ENCODE results near the gene PRRX1.
A peak's percentile ranks its signal among the peaks of the same experiment; 100 is the strongest.

The PRRX1 gene

DNA sequence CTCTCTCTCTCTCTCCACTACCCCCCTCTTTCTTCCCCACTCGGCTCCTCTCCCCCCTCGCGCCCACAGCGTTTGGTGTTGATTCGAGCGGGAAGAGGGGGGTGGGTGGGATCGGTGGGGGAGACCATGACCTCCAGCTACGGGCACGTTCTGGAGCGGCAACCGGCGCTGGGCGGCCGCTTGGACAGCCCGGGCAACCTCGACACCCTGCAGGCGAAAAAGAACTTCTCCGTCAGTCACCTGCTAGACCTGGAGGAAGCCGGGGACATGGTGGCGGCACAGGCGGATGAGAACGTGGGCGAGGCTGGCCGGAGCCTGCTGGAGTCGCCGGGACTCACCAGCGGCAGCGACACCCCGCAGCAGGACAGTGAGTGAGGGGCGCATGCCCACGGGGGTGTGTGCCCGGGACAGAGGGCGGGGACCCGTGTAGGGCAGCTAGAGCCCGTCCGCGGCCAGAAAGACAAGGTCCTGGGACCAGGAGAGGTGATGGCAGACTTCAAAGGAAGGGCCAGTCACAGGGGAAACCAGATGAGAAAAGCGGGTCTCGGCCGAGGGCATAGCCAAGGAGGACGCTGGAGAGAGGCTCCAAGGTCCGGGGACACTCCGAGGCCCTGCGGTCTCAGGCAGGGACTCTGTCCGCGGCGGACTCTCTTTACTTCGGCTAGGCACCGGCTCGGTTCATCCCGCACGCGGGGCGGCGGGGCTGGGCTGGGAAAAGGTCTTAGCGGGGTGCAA, at the start of gene PRRX1:
PRRX1 (plus strand) TSS at position 39 of the 735 bp plus-strand sequence; CDS start at position 127, 88 bp downstream.
- peak; percentile 1 for ATAC-seq
- TF ChIP-seq OSR1 (CRISPR knock-in tag; IDR thresholded peaks at IDR 0.05) (no peak), ZNF70 (CRISPR knock-in tag; IDR thresholded peaks at IDR 0.05) (no peak), BACH2 (CRISPR knock-in tag; IDR thresholded peaks at IDR 0.05; ENCODE audit: borderline replicate concordance) (no peak), ISL1 (CRISPR knock-in tag; IDR thresholded peaks at IDR 0.05) (no peak), ZC3H10 (CRISPR knock-in tag; IDR thresholded peaks at IDR 0.05) (no peak), ARNTL (CRISPR knock-in tag; IDR thresholded peaks at IDR 0.05; ENCODE audit: borderline replicate concordance, low read depth) (no peak), TCF4 (CRISPR knock-in tag; IDR thresholded peaks at IDR 0.05; ENCODE audit: borderline replicate concordance) (no peak)
- TF ChIP-seq, protein P1, sequence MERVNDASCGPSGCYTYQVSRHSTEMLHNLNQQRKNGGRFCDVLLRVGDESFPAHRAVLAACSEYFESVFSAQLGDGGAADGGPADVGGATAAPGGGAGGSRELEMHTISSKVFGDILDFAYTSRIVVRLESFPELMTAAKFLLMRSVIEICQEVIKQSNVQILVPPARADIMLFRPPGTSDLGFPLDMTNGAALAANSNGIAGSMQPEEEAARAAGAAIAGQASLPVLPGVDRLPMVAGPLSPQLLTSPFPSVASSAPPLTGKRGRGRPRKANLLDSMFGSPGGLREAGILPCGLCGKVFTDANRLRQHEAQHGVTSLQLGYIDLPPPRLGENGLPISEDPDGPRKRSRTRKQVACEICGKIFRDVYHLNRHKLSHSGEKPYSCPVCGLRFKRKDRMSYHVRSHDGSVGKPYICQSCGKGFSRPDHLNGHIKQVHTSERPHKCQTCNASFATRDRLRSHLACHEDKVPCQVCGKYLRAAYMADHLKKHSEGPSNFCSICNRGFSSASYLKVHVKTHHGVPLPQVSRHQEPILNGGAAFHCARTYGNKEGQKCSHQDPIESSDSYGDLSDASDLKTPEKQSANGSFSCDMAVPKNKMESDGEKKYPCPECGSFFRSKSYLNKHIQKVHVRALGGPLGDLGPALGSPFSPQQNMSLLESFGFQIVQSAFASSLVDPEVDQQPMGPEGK (CRISPR knock-in tag; IDR thresholded peaks at IDR 0.05; ENCODE audit: borderline replicate concordance) = no peak
- TF ChIP-seq, protein P2, sequence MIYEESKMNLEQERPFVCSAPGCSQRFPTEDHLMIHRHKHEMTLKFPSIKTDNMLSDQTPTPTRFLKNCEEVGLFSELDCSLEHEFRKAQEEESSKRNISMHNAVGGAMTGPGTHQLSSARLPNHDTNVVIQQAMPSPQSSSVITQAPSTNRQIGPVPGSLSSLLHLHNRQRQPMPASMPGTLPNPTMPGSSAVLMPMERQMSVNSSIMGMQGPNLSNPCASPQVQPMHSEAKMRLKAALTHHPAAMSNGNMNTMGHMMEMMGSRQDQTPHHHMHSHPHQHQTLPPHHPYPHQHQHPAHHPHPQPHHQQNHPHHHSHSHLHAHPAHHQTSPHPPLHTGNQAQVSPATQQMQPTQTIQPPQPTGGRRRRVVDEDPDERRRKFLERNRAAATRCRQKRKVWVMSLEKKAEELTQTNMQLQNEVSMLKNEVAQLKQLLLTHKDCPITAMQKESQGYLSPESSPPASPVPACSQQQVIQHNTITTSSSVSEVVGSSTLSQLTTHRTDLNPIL (CRISPR knock-in tag; IDR thresholded peaks at IDR 0.05; ENCODE audit: low read depth) = no peak

DNA sequence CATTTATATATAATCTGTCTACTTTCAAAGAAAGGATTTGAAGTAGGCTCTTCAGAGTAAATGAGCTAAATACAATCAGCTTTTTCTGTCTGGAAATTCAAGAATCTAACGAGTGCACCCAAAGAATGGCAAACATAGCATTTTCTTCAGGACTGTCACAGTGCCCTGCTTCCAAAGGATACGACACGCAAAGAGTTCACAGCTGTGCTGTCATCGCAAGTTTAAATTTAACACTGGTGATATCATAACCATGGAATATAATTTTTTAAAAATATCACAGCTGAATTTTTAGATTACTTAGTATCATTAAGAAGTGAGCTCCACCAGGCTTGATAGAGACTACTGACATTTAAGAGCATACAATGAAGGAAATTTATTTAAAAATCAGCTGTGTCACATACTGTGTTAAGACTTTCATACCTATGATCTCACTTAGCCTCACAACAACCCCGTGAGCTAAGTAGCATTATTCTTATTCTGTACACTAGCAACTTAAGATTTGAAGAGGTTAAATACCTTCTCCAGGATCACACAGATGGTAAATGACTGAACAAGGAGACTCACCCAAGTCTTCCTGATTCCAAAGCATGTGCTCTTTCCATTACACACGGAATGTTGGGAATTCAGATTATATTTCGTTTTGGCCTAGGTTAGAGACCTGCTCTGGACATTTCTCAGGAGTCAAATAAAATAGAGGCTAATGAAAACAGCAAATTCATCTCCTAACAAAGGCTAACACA, 46.2 kb upstream of the PRRX1 start:
- peak; percentile 20; the same call in 2 of the 3 replicates for ATAC-seq
- no peak for TF ChIP-seq ZNF8 (CRISPR knock-in tag; IDR thresholded peaks at IDR 0.05)
- no peak for TF ChIP-seq OSR1 (CRISPR knock-in tag; IDR thresholded peaks at IDR 0.05)
- no peak for TF ChIP-seq ZFP30 (CRISPR knock-in tag; IDR thresholded peaks at IDR 0.05)
- no peak for TF ChIP-seq CSDC2 (CRISPR knock-in tag; IDR thresholded peaks at IDR 0.05)
- TF ChIP-seq, protein P3, sequence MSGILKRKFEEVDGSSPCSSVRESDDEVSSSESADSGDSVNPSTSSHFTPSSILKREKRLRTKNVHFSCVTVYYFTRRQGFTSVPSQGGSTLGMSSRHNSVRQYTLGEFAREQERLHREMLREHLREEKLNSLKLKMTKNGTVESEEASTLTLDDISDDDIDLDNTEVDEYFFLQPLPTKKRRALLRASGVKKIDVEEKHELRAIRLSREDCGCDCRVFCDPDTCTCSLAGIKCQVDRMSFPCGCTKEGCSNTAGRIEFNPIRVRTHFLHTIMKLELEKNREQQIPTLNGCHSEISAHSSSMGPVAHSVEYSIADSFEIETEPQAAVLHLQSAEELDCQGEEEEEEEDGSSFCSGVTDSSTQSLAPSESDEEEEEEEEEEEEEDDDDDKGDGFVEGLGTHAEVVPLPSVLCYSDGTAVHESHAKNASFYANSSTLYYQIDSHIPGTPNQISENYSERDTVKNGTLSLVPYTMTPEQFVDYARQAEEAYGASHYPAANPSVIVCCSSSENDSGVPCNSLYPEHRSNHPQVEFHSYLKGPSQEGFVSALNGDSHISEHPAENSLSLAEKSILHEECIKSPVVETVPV (CRISPR knock-in tag; IDR thresholded peaks at IDR 0.05) = no peak
- TF ChIP-seq, protein P4, sequence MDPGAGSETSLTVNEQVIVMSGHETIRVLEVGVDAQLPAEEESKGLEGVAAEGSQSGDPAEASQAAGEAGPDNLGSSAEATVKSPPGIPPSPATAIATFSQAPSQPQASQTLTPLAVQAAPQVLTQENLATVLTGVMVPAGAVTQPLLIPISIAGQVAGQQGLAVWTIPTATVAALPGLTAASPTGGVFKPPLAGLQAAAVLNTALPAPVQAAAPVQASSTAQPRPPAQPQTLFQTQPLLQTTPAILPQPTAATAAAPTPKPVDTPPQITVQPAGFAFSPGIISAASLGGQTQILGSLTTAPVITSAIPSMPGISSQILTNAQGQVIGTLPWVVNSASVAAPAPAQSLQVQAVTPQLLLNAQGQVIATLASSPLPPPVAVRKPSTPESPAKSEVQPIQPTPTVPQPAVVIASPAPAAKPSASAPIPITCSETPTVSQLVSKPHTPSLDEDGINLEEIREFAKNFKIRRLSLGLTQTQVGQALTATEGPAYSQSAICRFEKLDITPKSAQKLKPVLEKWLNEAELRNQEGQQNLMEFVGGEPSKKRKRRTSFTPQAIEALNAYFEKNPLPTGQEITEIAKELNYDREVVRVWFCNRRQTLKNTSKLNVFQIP (CRISPR knock-in tag; IDR thresholded peaks at IDR 0.05; ENCODE audit: borderline replicate concordance, low read depth) = no peak
- TF ChIP-seq, protein P2 (CRISPR knock-in tag; IDR thresholded peaks at IDR 0.05; ENCODE audit: low read depth) = no peak
- TF ChIP-seq GLIS3 (CRISPR knock-in tag; IDR thresholded peaks at IDR 0.05) = no peak
- no peak for TF ChIP-seq ZC3H10 (CRISPR knock-in tag; IDR thresholded peaks at IDR 0.05)
- no peak for TF ChIP-seq ZFP3 (CRISPR knock-in tag; IDR thresholded peaks at IDR 0.05)
- TF ChIP-seq, protein P1 (CRISPR knock-in tag; IDR thresholded peaks at IDR 0.05; ENCODE audit: borderline replicate concordance) = no peak
- no peak for TF ChIP-seq SNAI2 (CRISPR knock-in tag; IDR thresholded peaks at IDR 0.05)
- no peak for TF ChIP-seq PPARA (CRISPR knock-in tag; IDR thresholded peaks at IDR 0.05; ENCODE audit: borderline replicate concordance)

DNA sequence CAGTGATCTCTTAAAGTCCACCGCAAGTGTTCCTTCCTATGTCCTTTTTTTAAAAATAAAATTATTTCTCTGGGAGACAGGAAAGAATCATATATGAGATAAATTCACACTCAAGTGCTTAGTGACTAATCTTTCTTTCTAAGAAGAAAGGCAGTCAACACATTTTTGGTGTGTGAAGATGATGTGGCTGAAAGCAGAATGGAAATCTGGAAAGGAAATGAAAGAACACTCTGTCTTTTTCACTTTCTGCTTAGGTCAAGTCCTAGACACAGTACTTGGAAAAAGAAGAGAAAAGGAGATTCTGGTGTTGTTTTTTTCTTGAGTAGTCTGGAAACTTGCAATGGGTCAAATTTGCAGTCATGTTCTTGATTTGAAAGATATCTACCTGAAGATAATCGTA, 45.5 kb upstream of the PRRX1 start:
- no peak for ATAC-seq
- TF ChIP-seq ZC3H10 (CRISPR knock-in tag; IDR thresholded peaks at IDR 0.05) (no peak), ZNF70 (CRISPR knock-in tag; IDR thresholded peaks at IDR 0.05) (no peak), ARNTL (CRISPR knock-in tag; IDR thresholded peaks at IDR 0.05; ENCODE audit: borderline replicate concordance, low read depth) (no peak), ISL1 (CRISPR knock-in tag; IDR thresholded peaks at IDR 0.05) (no peak), ZFP3 (CRISPR knock-in tag; IDR thresholded peaks at IDR 0.05) (no peak), TOX (CRISPR knock-in tag; IDR thresholded peaks at IDR 0.05; ENCODE audit: borderline replicate concordance) (no peak), ZNF8 (CRISPR knock-in tag; IDR thresholded peaks at IDR 0.05) (no peak), ZFP30 (CRISPR knock-in tag; IDR thresholded peaks at IDR 0.05) (no peak)
- TF ChIP-seq, protein P1 (CRISPR knock-in tag; IDR thresholded peaks at IDR 0.05; ENCODE audit: borderline replicate concordance) = no peak
- TF ChIP-seq, protein P3 (CRISPR knock-in tag; IDR thresholded peaks at IDR 0.05) = no peak
